ENCODE measurements around the gene PARP1. TPM values are rescaled to one million over a fixed set of nuclear protein-coding genes. Genes with fewer than 3 reads are reported as not detected.

The PARP1 gene
- total RNA-seq, 2 experiments from 2014 or later, result 532 to 594 TPM

- TF ChIP-seq EZH2phosphoT487 (IDR thresholded peaks at IDR 0.05; ENCODE audit: borderline replicate concordance, low read depth, low read length), result no peak
- no peak for TF ChIP-seq CTCF (conservative IDR thresholded peaks at IDR 0.05; ENCODE audit: low read length)
- Histone ChIP-seq H3K4me3 (ENCODE audit: low read depth, low read length, poor library complexity, severe bottlenecking) (no peak overlapping the region), H3K36me3 (ENCODE audit: insufficient read depth, low read length) (no peaks in the 10 kb centered on the region), H2AFZ (ENCODE audit: low read length) (no peak overlapping the region), H4K20me1 (ENCODE audit: insufficient read depth, low read length) (no peaks in the 10 kb centered on the region), H3K27ac (ENCODE audit: low read depth, low read length, poor library complexity, severe bottlenecking) (no peak overlapping the region), H3K4me2 (ENCODE audit: low read length) (no peak overlapping the region), H3K4me1 (ENCODE audit: insufficient read depth, low read length, poor library complexity, severe bottlenecking) (peaks cover 39% of the 10 kb centered on the region), H3K9me3 (ENCODE audit: low read length) (no peaks in the 10 kb centered on the region), H3K9me2 (ENCODE audit: insufficient read depth, low read length) (no peaks in the 10 kb centered on the region), H3K79me2 (ENCODE audit: insufficient read depth, low read depth, low read length) (no peaks in the 10 kb centered on the region)
- intact Hi-C loops (cut with micrococcal nuclease; ENCODE audit: unreplicated experiment), result no loop called here
- ChIA-PET POLR2A (interaction anchor here (0.6 kb wide), 1 partner anchor 14 kb away, joined by 3 read pairs; no protein-coding TSS in a partner anchor), CTCF (ENCODE audit: unreplicated experiment) (no interaction called here)
- BruUV-seq (replicated peaks), result no TSS peak
- no peak for DNase-seq (ENCODE audit: low spot score)
Measured at GRCh38 chr1:226450688-226451087, 42.8 kb upstream of the PARP1 start.

DNA sequence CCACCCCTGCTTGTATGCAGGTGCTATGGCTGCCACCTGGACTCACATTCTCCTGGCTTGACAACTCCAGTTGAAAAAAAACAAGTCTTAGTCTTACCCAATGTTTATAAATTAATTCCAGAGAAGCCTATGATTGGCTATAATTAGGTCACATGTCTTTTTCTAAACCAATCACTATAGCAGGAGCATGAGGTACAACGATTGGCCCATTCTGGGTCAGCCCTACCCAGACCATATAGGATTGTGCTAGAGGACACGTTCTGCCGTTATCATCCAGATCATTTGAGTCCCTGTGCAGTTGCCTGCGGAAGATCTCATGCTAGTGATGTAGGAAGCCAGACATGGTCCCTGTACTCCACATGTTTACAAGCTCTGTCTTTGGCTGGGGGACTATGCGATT is 41.9 kb upstream of the PARP1 start:
- no peaks in the 10 kb centered on the region for H3K9me2 ChIP-seq (ENCODE audit: insufficient read depth, low read length)
- H3K9me3 ChIP-seq (ENCODE audit: low read length), result no peaks in the 10 kb centered on the region
- H3K79me2 ChIP-seq (ENCODE audit: insufficient read depth, low read depth, low read length), result no peaks in the 10 kb centered on the region
- BruUV-seq (replicated peaks), result no TSS peak
- intact Hi-C loops (cut with micrococcal nuclease; ENCODE audit: unreplicated experiment), result no loop called here
- DNase-seq (ENCODE audit: low spot score), result no peak
- H3K4me1 ChIP-seq (ENCODE audit: insufficient read depth, low read length, poor library complexity, severe bottlenecking), result peaks cover 47% of the 10 kb centered on the region
- ChIA-PET CTCF (ENCODE audit: unreplicated experiment) (no interaction called here), POLR2A (interaction anchor here (1.1 kb wide), 1 partner anchor 41 kb away, joined by 3 read pairs; no protein-coding TSS in a partner anchor)
- TF ChIP-seq CTCF (conservative IDR thresholded peaks at IDR 0.05; ENCODE audit: low read length) (no peak), EZH2phosphoT487 (IDR thresholded peaks at IDR 0.05; ENCODE audit: borderline replicate concordance, low read depth, low read length) (no peak)
- no peak overlapping the region for H2AFZ ChIP-seq (ENCODE audit: low read length)
- no peak overlapping the region for H3K27ac ChIP-seq (ENCODE audit: low read depth, low read length, poor library complexity, severe bottlenecking)
- H4K20me1 ChIP-seq (ENCODE audit: insufficient read depth, low read length), result no peaks in the 10 kb centered on the region
- no peaks in the 10 kb centered on the region for H3K36me3 ChIP-seq (ENCODE audit: insufficient read depth, low read length)
- H3K4me2 ChIP-seq (ENCODE audit: low read length), result no peak overlapping the region
- H3K4me3 ChIP-seq (ENCODE audit: low read depth, low read length, poor library complexity, severe bottlenecking), result no peak overlapping the region

DNA sequence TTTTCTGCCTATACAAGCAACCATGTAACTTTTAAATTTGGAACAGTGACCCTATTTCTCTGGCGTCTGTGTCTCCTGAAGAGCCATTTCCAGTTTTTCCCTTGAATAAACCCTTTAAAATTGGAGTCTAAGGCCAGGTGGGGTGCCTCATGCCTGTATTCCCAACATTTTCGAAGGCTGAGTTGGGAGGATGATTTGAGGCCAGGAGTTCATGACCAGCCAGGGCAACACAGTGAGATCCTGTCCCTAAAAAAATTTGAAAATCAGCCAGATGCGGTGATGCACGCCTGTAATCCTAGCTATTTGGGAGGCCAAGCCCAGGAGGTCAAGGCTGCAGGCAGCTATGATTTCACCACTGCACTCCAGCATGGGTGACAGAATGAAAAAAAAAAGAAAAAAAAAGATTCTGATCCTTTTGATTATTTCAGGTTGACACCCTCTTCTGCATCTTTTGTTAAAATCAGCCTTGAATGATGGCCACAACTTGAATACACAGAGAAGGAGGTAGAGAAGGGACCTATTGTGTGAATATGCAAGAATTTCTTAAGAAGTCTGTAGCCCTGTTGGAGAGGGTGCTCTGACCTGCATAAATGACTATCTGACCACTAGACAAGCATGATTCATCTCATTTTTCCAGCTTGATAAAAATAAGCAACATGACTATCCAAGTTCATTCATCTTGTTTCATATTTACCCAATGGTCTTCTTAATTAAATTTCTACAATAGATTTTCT is 40.2 kb upstream of the PARP1 start:
- no TSS peak for BruUV-seq (replicated peaks)
- TF ChIP-seq EZH2phosphoT487 (IDR thresholded peaks at IDR 0.05; ENCODE audit: borderline replicate concordance, low read depth, low read length) (no peak), CTCF (conservative IDR thresholded peaks at IDR 0.05; ENCODE audit: low read length) (no peak)
- H3K4me1 ChIP-seq (ENCODE audit: insufficient read depth, low read length, poor library complexity, severe bottlenecking), result peaks cover 50% of the 10 kb centered on the region
- DNase-seq (ENCODE audit: low spot score), result no peak
- no peak overlapping the region for H2AFZ ChIP-seq (ENCODE audit: low read length)
- H3K36me3 ChIP-seq (ENCODE audit: insufficient read depth, low read length), result no peaks in the 10 kb centered on the region
- H3K79me2 ChIP-seq (ENCODE audit: insufficient read depth, low read depth, low read length), result no peaks in the 10 kb centered on the region
- no peaks in the 10 kb centered on the region for H3K9me3 ChIP-seq (ENCODE audit: low read length)
- ChIA-PET POLR2A (interaction anchor here (0.6 to 0.9 kb wide), 3 partner anchors 8 to 304 kb away, joined by 3 to 6 read pairs (median 4); no protein-coding TSS in a partner anchor), CTCF (ENCODE audit: unreplicated experiment) (no interaction called here)
- intact Hi-C loops (cut with micrococcal nuclease; ENCODE audit: unreplicated experiment), result no loop called here
- no peaks in the 10 kb centered on the region for H3K9me2 ChIP-seq (ENCODE audit: insufficient read depth, low read length)
- H3K27ac ChIP-seq (ENCODE audit: low read depth, low read length, poor library complexity, severe bottlenecking), result no peak overlapping the region
- H3K4me2 ChIP-seq (ENCODE audit: low read length), result no peak overlapping the region
- H3K4me3 ChIP-seq (ENCODE audit: low read depth, low read length, poor library complexity, severe bottlenecking), result no peak overlapping the region
- H4K20me1 ChIP-seq (ENCODE audit: insufficient read depth, low read length), result no peaks in the 10 kb centered on the region
